HL-60 (cell line): ENCODE measurements around the gene ANKK1.

ENCODE experiments used
- DNase-seq, 2 experiments: peaks; one replicate each; pipeline ENCODE4 v3.0.0-alpha.2; 2010 to 2020; ENCODE audit warnings: low read depth in 1 of 2, low spot score in 1 of 2
- H3K27ac ChIP-seq: fragments of 250-450 bp; sonication (Bioruptor Pico); replicated peaks from 2 replicates; pipeline ENCODE4 v1.5.1; 2020; ENCODE audit warnings: mild to moderate bottlenecking, moderate library complexity
- H3K27me3 ChIP-seq: fragments of 250-450 bp; sonication (Bioruptor Pico); 2 replicates; pipeline ENCODE4 v1.5.1; 2021; ENCODE audit warnings: mild to moderate bottlenecking, moderate library complexity; ENCODE audit not compliant: insufficient read depth, poor library complexity, severe bottlenecking
- H3K4me3 ChIP-seq: replicated peaks from 2 replicates; pipeline ENCODE4 v1.5.1; 2011; ENCODE audit warnings: mild to moderate bottlenecking, control low read depth, low read length; ENCODE audit not compliant: insufficient read depth
- GABPA ChIP-seq: IDR thresholded peaks from 2 replicates; pipeline ENCODE4 v1.6.1; 2012; ENCODE audit warnings: low read depth
- POLR2AphosphoS5 ChIP-seq: IDR thresholded peaks from 2 replicates; pipeline ENCODE4 v1.6.1; 2012; ENCODE audit warnings: low read depth
- SPI1 ChIP-seq: IDR thresholded peaks from 2 replicates; pipeline ENCODE4 v1.6.1; 2012; ENCODE audit warnings: low read depth, mild to moderate bottlenecking, borderline replicate concordance
- TF ChIP-seq, protein P1 (sequence below): IDR thresholded peaks from one replicate; pipeline ENCODE4 v1.5.1; 2011; ENCODE audit warnings: low read length, control low read depth, inconsistent platforms; ENCODE audit not compliant: insufficient read depth
- TF ChIP-seq, protein P2 (sequence below): IDR thresholded peaks from 2 replicates; pipeline ENCODE4 v1.6.1; 2012; ENCODE audit warnings: low read depth; ENCODE audit not compliant: insufficient replicate concordance

Gene ANKK1

DNA sequence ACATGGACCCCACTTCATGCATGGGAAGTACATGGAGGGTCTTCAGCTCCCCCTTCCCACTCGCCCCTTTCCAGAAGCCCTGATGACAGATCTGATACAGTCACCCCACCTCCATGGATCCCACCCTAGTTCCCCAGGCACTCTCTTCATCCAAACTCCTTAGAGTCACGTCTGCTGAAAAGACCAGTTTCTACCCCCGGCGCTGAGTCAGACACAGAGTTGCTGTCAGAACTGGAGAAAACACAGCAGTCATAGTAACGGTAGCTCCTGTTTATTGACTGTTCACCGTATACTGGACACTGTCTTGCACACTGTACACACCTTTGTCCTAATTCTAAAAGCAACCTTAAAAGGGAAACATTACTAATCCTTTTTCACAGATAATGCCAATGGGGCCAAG lies 58.5 kb downstream of the ANKK1 start:
- DNase-seq, result no peak
- H3K27ac ChIP-seq, result no peak overlapping the region
- no peak overlapping the region for H3K4me3 ChIP-seq
- no peak for TF ChIP-seq SPI1
- TF ChIP-seq, protein P1, sequence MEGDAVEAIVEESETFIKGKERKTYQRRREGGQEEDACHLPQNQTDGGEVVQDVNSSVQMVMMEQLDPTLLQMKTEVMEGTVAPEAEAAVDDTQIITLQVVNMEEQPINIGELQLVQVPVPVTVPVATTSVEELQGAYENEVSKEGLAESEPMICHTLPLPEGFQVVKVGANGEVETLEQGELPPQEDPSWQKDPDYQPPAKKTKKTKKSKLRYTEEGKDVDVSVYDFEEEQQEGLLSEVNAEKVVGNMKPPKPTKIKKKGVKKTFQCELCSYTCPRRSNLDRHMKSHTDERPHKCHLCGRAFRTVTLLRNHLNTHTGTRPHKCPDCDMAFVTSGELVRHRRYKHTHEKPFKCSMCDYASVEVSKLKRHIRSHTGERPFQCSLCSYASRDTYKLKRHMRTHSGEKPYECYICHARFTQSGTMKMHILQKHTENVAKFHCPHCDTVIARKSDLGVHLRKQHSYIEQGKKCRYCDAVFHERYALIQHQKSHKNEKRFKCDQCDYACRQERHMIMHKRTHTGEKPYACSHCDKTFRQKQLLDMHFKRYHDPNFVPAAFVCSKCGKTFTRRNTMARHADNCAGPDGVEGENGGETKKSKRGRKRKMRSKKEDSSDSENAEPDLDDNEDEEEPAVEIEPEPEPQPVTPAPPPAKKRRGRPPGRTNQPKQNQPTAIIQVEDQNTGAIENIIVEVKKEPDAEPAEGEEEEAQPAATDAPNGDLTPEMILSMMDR, result no peak
- no peak for TF ChIP-seq GABPA
- peaks cover 4% of the 10 kb centered on the region for H3K27me3 ChIP-seq

DNA sequence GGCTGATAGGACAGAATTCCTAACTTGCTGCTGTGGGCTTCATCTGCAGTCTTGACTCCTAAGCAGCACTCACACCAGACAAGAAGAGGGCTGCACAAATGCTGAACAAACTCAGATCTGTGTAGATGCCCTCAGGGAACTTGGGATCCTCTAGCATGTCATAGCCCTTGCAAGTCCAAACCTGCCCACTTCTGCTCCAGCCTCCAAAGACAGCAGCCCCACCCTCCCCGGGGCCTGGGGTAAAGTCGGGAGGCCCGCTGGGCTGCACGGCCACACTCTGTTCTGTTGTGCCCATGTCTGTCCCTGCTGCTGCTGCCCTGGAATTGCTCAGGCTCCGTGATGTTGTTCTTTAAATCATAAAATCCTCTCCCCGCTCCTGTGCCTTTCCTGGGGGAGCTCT lies 59.4 kb downstream of the ANKK1 start:
- Histone ChIP-seq H3K4me3 (no peak overlapping the region), H3K27ac (no peak overlapping the region), H3K27me3 (peaks cover 4% of the 10 kb centered on the region)
- no peak for TF ChIP-seq GABPA
- no peak for TF ChIP-seq POLR2AphosphoS5
- TF ChIP-seq SPI1, result no peak
- TF ChIP-seq, protein P1, result no peak
- TF ChIP-seq, protein P2, sequence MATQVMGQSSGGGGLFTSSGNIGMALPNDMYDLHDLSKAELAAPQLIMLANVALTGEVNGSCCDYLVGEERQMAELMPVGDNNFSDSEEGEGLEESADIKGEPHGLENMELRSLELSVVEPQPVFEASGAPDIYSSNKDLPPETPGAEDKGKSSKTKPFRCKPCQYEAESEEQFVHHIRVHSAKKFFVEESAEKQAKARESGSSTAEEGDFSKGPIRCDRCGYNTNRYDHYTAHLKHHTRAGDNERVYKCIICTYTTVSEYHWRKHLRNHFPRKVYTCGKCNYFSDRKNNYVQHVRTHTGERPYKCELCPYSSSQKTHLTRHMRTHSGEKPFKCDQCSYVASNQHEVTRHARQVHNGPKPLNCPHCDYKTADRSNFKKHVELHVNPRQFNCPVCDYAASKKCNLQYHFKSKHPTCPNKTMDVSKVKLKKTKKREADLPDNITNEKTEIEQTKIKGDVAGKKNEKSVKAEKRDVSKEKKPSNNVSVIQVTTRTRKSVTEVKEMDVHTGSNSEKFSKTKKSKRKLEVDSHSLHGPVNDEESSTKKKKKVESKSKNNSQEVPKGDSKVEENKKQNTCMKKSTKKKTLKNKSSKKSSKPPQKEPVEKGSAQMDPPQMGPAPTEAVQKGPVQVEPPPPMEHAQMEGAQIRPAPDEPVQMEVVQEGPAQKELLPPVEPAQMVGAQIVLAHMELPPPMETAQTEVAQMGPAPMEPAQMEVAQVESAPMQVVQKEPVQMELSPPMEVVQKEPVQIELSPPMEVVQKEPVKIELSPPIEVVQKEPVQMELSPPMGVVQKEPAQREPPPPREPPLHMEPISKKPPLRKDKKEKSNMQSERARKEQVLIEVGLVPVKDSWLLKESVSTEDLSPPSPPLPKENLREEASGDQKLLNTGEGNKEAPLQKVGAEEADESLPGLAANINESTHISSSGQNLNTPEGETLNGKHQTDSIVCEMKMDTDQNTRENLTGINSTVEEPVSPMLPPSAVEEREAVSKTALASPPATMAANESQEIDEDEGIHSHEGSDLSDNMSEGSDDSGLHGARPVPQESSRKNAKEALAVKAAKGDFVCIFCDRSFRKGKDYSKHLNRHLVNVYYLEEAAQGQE, result no peak
- no peak for DNase-seq

DNA sequence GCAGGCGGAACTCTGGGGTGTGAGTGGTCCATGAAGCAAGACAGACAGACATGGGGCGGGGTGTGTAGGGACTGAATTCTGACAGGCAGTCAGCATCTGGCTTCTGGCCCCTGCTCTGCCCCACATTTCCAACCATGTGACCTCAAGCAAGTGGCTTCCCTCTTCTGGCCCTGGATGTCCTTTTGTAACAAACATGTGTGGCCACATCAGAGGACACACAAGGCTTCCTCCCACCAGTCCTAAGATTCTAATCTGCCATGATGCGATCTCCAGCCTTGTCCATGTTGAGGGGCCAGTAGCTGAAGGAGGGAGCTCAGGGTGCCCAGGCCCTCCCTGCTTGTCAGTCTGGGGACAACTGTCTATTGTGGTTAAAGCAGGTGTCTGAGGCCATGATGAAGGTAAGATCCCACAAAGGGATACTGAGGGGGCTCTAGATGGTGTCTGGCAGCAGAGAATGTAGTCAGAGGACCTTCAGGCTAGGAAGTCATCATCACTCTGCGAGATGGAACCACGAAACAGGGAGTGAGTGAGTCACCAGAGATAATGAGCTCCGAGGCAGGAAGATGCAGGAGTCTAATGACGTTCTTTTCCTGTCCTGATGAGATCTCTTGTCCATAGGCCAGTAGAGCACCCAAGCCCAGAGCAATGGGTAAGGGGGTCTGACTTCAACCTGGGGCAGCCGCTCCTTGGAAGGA lies 60.2 kb downstream of the ANKK1 start:
- peaks cover 4% of the 10 kb centered on the region for H3K27me3 ChIP-seq
- TF ChIP-seq, protein P2, result no peak
- TF ChIP-seq, protein P1, result no peak
- no peak for TF ChIP-seq GABPA
- TF ChIP-seq POLR2AphosphoS5, result no peak
- TF ChIP-seq SPI1, result no peak
- H3K4me3 ChIP-seq, result no peak overlapping the region
- no peak for DNase-seq
- H3K27ac ChIP-seq, result no peak overlapping the region

DNA sequence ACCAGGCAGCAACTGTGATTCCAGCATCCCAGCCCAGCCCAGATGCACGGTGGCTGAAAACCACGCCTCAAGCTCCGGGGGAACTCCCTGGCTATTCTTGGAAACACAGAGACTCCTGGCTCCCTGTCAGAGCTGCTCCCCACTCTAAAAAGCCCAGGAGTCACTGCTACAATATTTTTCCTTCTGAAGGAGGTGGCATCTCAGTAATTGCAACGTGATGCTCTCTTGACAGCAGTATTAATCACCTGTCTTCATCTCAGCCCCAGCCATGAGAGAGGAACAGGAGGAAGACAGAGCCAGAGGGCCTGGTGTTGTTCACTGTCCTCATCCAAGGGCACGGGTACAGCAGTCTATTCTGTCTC lies 60.7 kb downstream of the ANKK1 start:
- TF ChIP-seq SPI1 (no peak), GABPA (no peak)
- no peak for DNase-seq
- H3K27ac ChIP-seq, result no peak overlapping the region
- H3K4me3 ChIP-seq, result no peak overlapping the region
- peaks cover 4% of the 10 kb centered on the region for H3K27me3 ChIP-seq
